ENCODE results near the gene XYLT1. TPM values are rescaled to one million over a fixed set of nuclear protein-coding genes. Genes with fewer than 3 reads are reported as not detected.

Gene XYLT1
- total and polyA plus RNA-seq, 10 of the 15 experiments (the other 5 are each of a cell fraction or from before 2014, with no cell fraction given) = 0.88 to 14.8 (median 5.8) TPM

DNA sequence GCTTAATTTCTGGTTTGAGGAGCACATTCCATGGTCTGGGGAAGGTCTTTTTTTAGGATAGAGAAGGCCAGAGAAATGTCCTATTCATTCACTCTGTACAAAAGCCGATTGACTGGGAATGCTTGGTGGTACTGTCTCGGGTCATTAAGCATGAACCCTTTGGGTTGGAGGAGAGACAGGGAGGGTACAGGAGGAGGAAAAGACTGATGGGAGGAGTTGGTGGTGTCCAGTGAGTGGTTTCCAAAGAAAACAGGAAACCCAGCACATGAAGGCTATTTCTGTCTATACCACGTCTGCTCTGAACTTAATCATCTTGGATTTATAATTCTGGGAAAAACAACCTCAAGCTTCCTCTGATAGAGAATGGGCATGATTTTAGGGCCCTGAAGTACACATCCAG lies 111.9 kb downstream of the XYLT1 start:
- WGBS (ENCODE audit: insufficient coverage, insufficient replicate concordance, low lambda C conversion rate, missing lambda C conversion rate) = 31% methylated on average over 3 of the region's 3 CpGs

More for the DNA sequence above, 111.9 kb downstream of the XYLT1 start:
- in situ Hi-C loops (cut with MboI) (no loop called here), intact Hi-C loops (cut with micrococcal nuclease; ENCODE audit: unreplicated experiment) (no loop called here)
- no peak for ATAC-seq
- Histone ChIP-seq H3K9me3 (replicated peaks; ENCODE audit: control insufficient read depth, insufficient read depth, low read length) (no peaks in the 10 kb centered on the region), H3K4me2 (ENCODE audit: control insufficient read depth, insufficient read depth) (no peak overlapping the region), H3K27me3 (replicated peaks in 1 of 2; ENCODE audit: control insufficient read depth in 2 of 2, insufficient read depth in 2 of 2, low read length in 1 of 2) (no peaks in the 10 kb centered on the region), H3K9ac (ENCODE audit: control insufficient read depth, insufficient read depth, low read length) (no peak overlapping the region), H2AFZ (ENCODE audit: control insufficient read depth, low read depth, low read length) (no peak overlapping the region), H4K20me1 (ENCODE audit: control insufficient read depth, insufficient read depth) (no peaks in the 10 kb centered on the region), H3K36me3 (ENCODE audit: control insufficient read depth in 2 of 2, insufficient read depth in 2 of 2, low read length in 1 of 2) (peaks cover 0 to 3% of the 10 kb centered on the region in 2 experiments; a peak in 1 of 4 replicates), H3K79me2 (ENCODE audit: control insufficient read depth, insufficient read depth, low read length) (no peaks in the 10 kb centered on the region), H3K27ac (ENCODE audit: control insufficient read depth, insufficient read depth) (no peak overlapping the region), H3K4me1 (ENCODE audit: control insufficient read depth, insufficient read depth, low read length) (peaks cover 6% of the 10 kb centered on the region), H3K4me3 (no peak overlapping the region)
- no peak for FAIRE-seq
- ChIA-PET RAD21 (ENCODE audit: unreplicated experiment) (interaction anchor here (0.8 to 3.3 kb wide), 7 partner anchors 10 to 109 kb away, joined by 3 to 15 read pairs (median 5); no protein-coding TSS in a partner anchor), POLR2A (interaction anchor here (1.0 to 3.1 kb wide), 4 partner anchors 9 to 57 kb away, joined by 3 to 16 read pairs (median 8); no protein-coding TSS in a partner anchor), CTCF (interaction anchor here (0.7 to 3.4 kb wide), 7 partner anchors 12 to 98 kb away, joined by 3 to 16 read pairs (median 4); no protein-coding TSS in a partner anchor), SMC1A (ENCODE audit: uncharacterized antibody, unreplicated experiment) (interaction anchor here (0.9 to 22.0 kb wide), 12 partner anchors 7 to 108 kb away, joined by 3 to 303 read pairs (median 4); no protein-coding TSS in a partner anchor)
- DNase-seq (ENCODE audit: low read depth, low spot score) = no peak
- no TSS peak for BruUV-seq (replicated peaks)
- TF ChIP-seq, protein P1, sequence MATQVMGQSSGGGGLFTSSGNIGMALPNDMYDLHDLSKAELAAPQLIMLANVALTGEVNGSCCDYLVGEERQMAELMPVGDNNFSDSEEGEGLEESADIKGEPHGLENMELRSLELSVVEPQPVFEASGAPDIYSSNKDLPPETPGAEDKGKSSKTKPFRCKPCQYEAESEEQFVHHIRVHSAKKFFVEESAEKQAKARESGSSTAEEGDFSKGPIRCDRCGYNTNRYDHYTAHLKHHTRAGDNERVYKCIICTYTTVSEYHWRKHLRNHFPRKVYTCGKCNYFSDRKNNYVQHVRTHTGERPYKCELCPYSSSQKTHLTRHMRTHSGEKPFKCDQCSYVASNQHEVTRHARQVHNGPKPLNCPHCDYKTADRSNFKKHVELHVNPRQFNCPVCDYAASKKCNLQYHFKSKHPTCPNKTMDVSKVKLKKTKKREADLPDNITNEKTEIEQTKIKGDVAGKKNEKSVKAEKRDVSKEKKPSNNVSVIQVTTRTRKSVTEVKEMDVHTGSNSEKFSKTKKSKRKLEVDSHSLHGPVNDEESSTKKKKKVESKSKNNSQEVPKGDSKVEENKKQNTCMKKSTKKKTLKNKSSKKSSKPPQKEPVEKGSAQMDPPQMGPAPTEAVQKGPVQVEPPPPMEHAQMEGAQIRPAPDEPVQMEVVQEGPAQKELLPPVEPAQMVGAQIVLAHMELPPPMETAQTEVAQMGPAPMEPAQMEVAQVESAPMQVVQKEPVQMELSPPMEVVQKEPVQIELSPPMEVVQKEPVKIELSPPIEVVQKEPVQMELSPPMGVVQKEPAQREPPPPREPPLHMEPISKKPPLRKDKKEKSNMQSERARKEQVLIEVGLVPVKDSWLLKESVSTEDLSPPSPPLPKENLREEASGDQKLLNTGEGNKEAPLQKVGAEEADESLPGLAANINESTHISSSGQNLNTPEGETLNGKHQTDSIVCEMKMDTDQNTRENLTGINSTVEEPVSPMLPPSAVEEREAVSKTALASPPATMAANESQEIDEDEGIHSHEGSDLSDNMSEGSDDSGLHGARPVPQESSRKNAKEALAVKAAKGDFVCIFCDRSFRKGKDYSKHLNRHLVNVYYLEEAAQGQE (IDR thresholded peaks at IDR 0.05; ENCODE audit: low read depth, low read length) = no peak
- TF ChIP-seq JUNB (IDR thresholded peaks at IDR 0.05) = no peak
- TF ChIP-seq, protein P2, sequence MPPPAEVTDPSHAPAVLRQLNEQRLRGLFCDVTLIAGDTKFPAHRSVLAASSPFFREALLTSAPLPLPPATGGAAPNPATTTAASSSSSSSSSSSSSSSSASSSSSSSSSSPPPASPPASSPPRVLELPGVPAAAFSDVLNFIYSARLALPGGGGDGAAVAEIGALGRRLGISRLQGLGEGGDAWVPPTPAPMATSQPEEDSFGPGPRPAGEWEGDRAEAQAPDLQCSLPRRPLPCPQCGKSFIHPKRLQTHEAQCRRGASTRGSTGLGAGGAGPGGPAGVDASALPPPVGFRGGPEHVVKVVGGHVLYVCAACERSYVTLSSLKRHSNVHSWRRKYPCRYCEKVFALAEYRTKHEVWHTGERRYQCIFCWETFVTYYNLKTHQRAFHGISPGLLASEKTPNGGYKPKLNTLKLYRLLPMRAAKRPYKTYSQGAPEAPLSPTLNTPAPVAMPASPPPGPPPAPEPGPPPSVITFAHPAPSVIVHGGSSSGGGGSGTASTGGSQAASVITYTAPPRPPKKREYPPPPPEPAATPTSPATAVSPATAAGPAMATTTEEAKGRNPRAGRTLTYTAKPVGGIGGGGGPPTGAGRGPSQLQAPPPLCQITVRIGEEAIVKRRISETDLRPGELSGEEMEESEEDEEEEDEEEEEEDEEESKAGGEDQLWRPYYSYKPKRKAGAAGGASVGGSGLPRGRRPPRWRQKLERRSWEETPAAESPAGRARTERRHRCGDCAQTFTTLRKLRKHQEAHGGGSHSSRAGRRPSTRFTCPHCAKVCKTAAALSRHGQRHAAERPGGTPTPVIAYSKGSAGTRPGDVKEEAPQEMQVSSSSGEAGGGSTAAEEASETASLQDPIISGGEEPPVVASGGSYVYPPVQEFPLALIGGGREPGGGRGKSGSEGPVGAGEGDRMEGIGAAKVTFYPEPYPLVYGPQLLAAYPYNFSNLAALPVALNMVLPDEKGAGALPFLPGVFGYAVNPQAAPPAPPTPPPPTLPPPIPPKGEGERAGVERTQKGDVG (CRISPR knock-in tag; IDR thresholded peaks at IDR 0.05) = no peak
- no peak for TF ChIP-seq GATAD2B (conservative IDR thresholded peaks at IDR 0.05; ENCODE audit: low read depth)
- no peak for TF ChIP-seq YY1 (IDR thresholded peaks at IDR 0.05; ENCODE audit: low read depth, low read length)

Data from GM12878 (cell line).